Endothelial cell of umbilical vein (primary cell): ENCODE measurements around the gene CROCC.
"Not testable (repeated sequence)": the region's sequence is repeated elsewhere in the genome, so short reads cannot be mapped to it uniquely, and the experiment has no call there.

Source experiments
- CTCF ChIP-seq, 2 donors: IDR thresholded peaks; 1 replicate in 1 of 2; 2 replicates in 1 of 2; pipeline ENCODE4 v1.5.1; 2011; ENCODE audit warnings: low read length in 2 of 2, mild to moderate bottlenecking in 2 of 2, moderate library complexity in 2 of 2, control low read depth in 1 of 2, inconsistent platforms in 1 of 2, low read depth in 1 of 2; ENCODE audit not compliant: insufficient read depth in 1 of 2; ENCODE audit errors: extremely low read depth in 1 of 2
- GATA2 ChIP-seq: IDR thresholded peaks from 2 replicates; pipeline ENCODE4 v1.7.0; 2011; ENCODE audit warnings: low read depth, mild to moderate bottlenecking, moderate library complexity, mixed read lengths, low read length; ENCODE audit not compliant: insufficient read length, insufficient read depth

GRCh38 chr1:16891057-16891456 is 30.7 kb upstream of the CROCC start:
- not testable (repeated sequence) for TF ChIP-seq GATA2; CTCF (IDR thresholded peaks at IDR 0.05; ENCODE audit: extremely low read depth in 1 of 2, insufficient read depth in 1 of 2, low read depth in 1 of 2, low read length in 2 of 2)
